ENCODE measurements around the gene POLD1.
"Not testable (repeated sequence)": the region's sequence is repeated elsewhere in the genome, so short reads cannot be mapped to it uniquely, and the experiment has no call there.

POLD1 gene

DNA sequence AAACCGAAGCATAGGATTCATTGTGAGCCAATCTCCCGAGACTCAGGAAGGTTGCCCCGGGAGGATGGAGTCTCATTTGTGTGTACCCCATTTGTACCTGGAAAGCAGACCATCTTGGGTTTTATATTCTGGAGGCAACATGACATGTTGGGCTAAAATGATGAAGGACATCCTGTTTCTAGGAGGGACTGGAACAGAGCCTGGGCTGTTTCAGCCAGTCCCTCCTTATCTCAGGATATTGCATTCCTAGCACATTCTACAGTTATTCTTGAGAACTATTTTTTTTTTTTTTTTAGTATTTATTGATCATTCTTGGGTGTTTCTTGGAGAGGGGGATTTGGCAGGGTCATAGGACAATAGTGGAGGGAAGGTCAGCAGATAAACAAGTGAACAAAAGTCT lies 6.1 kb downstream of the POLD1 start:
- H3K4me3 ChIP-seq (ENCODE audit: low read depth, low read length): not testable (repeated sequence)

- H3K4me3 ChIP-seq (ENCODE audit: low read depth, low read length): not testable (repeated sequence)
These were observed 6.8 kb downstream of the POLD1 start for GRCh38 chr19:50390952-50391351.

- H3K4me3 ChIP-seq (ENCODE audit: low read depth, low read length): no peak overlapping the region
These were observed 8.6 kb downstream of the POLD1 start for GRCh38 chr19:50392759-50393158.

DNA sequence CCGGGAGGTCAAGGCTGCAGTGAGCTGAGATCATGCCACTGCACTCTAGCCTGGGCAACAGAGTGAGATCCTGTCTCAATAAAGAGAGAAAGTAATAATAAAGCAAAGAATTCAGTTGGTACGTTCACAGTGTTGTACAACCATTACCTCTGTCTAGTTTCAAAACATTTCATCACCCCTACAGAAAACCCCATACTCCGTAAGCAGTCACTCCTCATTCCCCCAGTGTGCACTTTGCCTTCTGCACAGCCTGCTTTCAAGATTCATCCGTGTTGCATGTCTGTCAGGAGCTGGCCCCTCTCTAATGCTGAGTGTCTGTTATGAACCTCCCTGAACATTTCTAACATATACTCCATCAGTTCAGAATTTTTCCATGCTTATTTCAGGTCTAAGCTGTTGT lies 9.4 kb downstream of the POLD1 start:
- H3K4me3 ChIP-seq (ENCODE audit: low read depth, low read length): no peak overlapping the region

- no peak overlapping the region for H3K4me3 ChIP-seq (ENCODE audit: low read depth, low read length)
These were observed 9.9 kb downstream of the POLD1 start for GRCh38 chr19:50394017-50394416.

DNA sequence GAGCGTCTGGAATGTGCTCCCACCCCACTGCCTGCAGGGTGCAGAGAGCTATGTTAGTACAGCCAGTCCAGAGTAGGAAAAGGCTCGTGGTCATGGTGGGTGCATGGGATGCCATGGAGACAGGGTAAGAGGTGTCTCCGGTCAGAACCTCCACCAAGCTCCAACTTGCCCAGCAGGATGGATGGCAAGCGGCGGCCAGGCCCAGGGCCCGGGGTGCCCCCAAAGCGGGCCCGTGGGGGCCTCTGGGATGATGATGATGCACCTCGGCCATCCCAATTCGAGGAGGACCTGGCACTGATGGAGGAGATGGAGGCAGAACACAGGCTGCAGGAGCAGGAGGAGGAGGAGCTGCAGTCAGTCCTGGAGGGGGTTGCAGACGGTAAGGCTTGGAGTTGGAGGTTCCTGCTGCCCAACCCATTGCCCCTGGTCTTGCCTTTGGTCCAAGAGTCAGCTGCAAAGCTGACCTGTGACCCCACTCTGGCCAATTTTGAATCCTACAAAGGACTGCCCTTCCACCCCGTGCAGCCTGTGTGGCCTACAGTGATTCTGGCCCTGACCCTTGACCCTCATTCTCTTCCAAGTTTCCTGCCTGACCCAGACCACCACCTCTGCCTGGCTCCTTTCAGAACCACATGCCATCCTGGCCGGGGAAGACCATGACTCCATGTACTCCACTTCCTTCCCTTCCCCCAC lies 14.7 kb downstream of the POLD1 start:
- H3K4me3 ChIP-seq (ENCODE audit: low read depth, low read length): no peak overlapping the region

DNA sequence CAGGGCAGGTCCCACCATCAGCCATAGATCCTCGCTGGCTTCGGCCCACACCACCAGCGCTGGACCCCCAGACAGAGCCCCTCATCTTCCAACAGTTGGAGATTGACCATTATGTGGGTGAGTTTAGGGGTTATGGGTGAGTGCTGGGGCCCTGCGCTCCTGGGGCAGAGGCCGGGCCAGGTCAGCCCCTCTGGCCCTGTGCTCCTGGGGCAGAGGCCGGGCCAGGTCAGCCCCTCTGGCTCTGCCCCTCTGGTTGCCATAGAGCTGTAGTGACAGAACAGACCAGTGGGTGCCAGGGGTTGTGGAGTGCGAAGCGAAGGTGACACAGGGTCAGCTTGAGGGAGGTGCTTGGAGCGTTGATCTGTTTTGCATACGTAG lies 15.2 kb downstream of the POLD1 start:
- no peak overlapping the region for H3K4me3 ChIP-seq (ENCODE audit: low read depth, low read length)

GRCh38 chr19:50401605-50402450 lies 17.7 kb downstream of the POLD1 start:
- H3K4me3 ChIP-seq (ENCODE audit: low read depth, low read length): no peak overlapping the region

GRCh38 chr19:50402544-50403301 lies 18.6 kb downstream of the POLD1 start:
- no peak overlapping the region for H3K4me3 ChIP-seq (ENCODE audit: low read depth, low read length)

DNA sequence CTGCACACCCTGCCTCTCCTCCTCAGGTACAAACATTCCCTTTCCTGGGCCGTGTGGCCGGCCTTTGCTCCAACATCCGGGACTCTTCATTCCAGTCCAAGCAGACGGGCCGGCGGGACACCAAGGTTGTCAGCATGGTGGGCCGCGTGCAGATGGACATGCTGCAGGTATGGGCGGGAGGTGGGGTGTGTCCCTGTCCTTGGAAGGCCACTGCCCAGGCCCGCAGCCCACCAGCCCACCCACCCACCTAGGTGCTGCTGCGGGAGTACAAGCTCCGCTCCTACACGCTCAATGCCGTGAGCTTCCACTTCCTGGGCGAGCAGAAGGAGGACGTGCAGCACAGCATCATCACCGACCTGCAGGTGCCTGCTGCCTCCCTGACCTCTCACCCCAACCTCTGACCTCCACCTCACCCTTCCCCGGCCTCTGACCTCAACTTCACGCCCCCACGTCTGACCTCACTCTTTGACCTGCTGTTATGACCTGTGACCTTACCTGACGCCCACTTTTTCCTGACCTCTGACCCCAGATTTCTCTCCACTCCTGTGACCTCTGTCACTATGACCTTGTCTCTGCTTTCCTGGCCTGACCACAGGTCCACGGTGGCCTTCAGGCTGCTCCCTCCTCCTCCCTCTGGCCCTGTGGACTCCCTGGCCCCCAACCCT lies 22.1 kb downstream of the POLD1 start:
- no peak overlapping the region for H3K4me3 ChIP-seq (ENCODE audit: low read depth, low read length)

- H3K4me3 ChIP-seq (ENCODE audit: low read depth, low read length): no peak overlapping the region
These were observed 22.7 kb downstream of the POLD1 start for GRCh38 chr19:50406829-50407228.

DNA sequence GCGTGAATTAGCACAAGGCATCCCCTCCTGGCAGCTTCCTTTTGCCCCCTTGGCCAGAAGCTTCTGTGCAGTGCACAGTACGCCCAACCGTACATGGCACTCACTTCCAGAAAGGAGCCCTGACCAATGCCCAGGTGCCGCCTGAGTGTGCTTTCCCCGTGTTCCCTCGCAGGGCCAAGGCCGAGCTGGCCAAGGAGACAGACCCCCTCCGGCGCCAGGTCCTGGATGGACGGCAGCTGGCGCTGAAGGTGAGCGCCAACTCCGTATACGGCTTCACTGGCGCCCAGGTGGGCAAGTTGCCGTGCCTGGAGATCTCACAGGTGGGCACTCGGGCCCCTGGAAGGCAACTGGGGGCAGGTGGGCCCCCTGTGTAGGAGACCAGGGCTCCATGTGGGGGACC lies 25.2 kb downstream of the POLD1 start:
- no peak overlapping the region for H3K4me3 ChIP-seq (ENCODE audit: low read depth, low read length)

GRCh38 chr19:50410109-50410508 lies 26.0 kb downstream of the POLD1 start:
- no peak overlapping the region for H3K4me3 ChIP-seq (ENCODE audit: low read depth, low read length)

DNA sequence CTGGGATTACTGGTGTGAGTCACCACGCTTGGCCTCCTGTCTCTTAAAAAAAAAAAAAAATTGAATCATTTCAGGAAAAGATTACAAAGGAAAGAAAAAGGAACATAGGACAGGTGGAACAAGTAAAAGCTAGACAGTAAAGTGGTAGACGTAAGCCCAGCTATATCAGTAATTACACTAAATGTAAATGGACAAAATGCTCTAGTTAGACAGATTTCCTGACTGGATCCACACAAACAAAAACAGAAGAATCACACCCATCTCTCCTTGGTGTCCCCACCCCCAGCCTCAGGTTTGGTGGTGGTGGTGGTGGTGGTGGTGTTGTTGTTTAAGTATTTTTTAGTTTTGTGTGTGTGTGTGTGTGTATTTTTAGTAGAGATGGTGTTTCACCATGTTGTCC lies 28.3 kb downstream of the POLD1 start:
- no peak overlapping the region for H3K4me3 ChIP-seq (ENCODE audit: low read depth, low read length)

DNA sequence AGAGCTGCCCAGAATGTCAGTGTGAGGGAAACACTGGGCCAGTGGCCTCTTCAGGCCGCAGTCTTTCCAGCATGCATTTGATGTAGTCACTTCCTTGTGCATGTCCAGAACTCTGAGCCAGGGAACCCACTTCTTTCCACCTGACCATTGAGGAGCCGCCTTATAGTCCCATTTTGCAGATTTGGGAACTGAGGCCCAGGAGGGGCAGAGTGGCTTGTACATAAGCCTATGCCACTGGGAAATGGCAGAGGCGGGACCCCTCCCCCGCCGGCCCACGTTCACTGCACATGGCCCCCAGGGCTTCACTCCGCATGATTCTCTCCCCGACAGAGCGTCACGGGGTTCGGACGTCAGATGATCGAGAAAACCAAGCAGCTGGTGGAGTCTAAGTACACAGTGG lies 28.9 kb downstream of the POLD1 start:
- no peak overlapping the region for H3K4me3 ChIP-seq (ENCODE audit: low read depth, low read length)

GRCh38 chr19:50413531-50413930 lies 29.4 kb downstream of the POLD1 start:
- H3K4me3 ChIP-seq (ENCODE audit: low read depth, low read length): no peak overlapping the region

DNA sequence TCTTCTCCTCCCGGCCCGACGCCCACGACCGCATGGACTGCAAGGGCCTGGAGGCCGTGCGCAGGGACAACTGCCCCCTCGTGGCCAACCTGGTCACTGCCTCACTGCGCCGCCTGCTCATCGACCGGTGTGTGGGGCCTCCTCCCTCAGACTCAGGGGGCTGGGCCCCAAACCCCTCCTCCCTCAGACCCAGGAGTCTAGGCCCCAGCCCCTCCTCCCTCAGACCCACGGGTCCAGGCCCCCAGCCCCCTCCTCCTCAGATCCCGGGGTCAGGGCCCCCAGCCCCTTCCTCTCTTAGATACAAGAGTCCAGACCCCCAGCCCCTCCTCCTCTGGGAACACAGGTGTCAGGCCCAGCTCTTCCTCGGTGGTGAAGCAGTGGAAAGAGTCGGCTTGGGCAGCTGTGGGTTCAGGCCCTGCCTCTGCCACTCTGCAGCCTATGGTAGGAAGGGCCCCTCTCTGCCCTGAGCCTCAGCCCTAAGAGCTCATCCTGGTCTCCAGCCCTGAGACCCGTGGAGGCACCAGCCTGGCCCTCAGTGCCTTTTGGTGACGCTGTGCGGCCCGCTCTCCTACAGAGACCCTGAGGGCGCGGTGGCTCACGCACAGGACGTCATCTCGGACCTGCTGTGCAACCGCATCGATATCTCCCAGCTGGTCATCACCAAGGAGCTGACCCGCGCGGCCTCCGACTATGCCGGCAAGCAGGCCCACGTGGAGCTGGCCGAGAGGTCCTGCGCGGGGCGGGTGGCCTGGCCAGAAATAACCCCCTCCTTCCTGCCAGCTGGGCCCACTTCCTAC lies 30.9 kb downstream of the POLD1 start:
- no peak overlapping the region for H3K4me3 ChIP-seq (ENCODE audit: low read depth, low read length)

GRCh38 chr19:50415661-50416033 lies 31.5 kb downstream of the POLD1 start:
- no peak overlapping the region for H3K4me3 ChIP-seq (ENCODE audit: low read depth, low read length)

DNA sequence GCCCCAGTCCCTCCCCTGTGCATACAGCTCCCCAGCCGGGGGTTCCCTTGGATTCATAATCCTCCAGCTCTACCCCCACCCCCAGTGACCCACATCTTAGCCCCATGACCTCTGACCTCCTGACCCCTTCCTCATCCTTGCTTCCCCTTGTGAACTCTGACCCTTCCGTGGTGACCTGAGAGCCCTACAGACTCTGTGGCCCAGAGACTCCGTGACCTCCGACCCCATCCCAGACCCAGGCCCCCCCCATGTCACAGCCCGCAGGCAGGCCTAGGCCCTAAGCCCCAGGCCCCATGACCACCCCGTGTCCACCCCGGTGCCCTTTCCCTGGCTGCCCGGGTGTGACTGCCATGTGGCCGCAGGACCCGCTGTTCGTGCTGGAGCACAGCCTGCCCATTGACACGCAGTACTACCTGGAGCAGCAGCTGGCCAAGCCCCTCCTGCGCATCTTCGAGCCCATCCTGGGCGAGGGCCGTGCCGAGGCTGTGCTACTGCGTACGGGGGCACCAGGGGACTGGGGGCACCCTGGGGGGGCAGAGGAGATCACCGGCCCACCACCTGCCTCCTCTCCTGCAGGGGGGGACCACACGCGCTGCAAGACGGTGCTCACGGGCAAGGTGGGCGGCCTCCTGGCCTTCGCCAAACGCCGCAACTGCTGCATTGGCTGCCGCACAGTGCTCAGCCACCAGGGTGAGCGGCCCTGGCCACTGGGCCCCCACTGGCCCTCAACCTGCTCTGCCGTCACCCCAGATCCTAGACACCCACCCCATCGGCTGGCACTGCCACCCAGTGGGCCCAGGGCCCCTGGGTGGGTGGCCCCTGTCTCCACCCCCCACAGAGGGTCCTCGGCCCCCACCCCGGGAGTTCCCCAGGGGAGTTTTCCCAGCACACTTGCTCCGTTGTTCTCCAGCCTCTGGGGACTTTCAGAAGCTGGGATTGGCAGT lies 32.2 kb downstream of the POLD1 start:
- no peak overlapping the region for H3K4me3 ChIP-seq (ENCODE audit: low read depth, low read length)
